Psoas muscle (tissue), 8 donors: ENCODE results near the gene CDKN1C. TPM values are rescaled to one million over a fixed set of nuclear protein-coding genes. Genes with fewer than 3 reads are reported as not detected.

Experiments used
- ATAC-seq, 4 donors: fragments of 200-7000 bp; cut with Tn5 transposase; one replicate each; pipeline ENCODE4 v1.9.1; 2020; ENCODE audit warnings: moderate library complexity in 3 of 4, mild to moderate bottlenecking in 2 of 4
- DNase-seq, 2 donors: peaks; one replicate each; pipeline ENCODE4 v3.0.0-alpha.2; 2020
- H3K27ac ChIP-seq: fragments of 200-600 bp; one replicate; pipeline ENCODE4 v1.8.0; 2022
- H3K27me3 ChIP-seq, 3 donors: fragments of 200-600 bp in 1 of 3; one replicate each; pipeline versions ENCODE4 v1.6.1 to v1.8.0; 2013 to 2022; ENCODE audit warnings: low read length in 2 of 3, mild to moderate bottlenecking in 2 of 3, moderate library complexity in 1 of 3; ENCODE audit not compliant: insufficient read depth in 3 of 3
- H3K36me3 ChIP-seq, 2 donors: fragments of 200-600 bp in 1 of 2; one replicate each; pipeline versions ENCODE4 v1.6.1 to v1.8.0; 2013 to 2022; ENCODE audit warnings: low read depth in 1 of 2, mild to moderate bottlenecking in 1 of 2, moderate library complexity in 1 of 2; ENCODE audit not compliant: insufficient read depth in 1 of 2
- H3K4me1 ChIP-seq: fragments of 200-600 bp; one replicate; pipeline ENCODE4 v1.8.0; 2022
- H3K4me3 ChIP-seq: fragments of 200-600 bp; one replicate; pipeline ENCODE4 v1.8.0; 2022; ENCODE audit warnings: mild to moderate bottlenecking
- H3K9me3 ChIP-seq: fragments of 200-600 bp; one replicate; pipeline ENCODE4 v1.8.0; 2022
- WGBS, 3 donors: extraction: QIAGEN DNeasy Blood & Tissue Kit; methylation state at CpG; one replicate each; pipeline versions ENCODE4 v1.1.6 to v1.1.7; 2013; 5-methylcytosine and 5-hydroxymethylcytosine counted together
- intact Hi-C, 2 donors: fragments of 100-400 bp; cut with DNase I; formaldehyde crosslinking; loops; one replicate each; pipeline versions ENCODE4 v1.11.0 to v1.14.2; 2022
- polyA plus RNA-seq, 3 donors: library from polyadenylated mRNA; stranded (reverse); fragments of 200-250 nt; gene quantifications; one replicate each; pipeline ENCODE4 v1.2.3, GENCODE V29; 2013
- total RNA-seq, 4 donors: library from RNA; stranded (reverse); fragmentation: NEBNext Ultra II Directional in 2 of 4; extraction: Animal tissue kit (Norgen Biotek cat#: 25700) in 2 of 4; gene quantifications; one replicate each; pipeline versions ENCODE4 v1.2.1 to v1.2.4, GENCODE V29; 2021 to 2023
- TF ChIP-seq, protein P1 (sequence below): fragments of 200-600 bp; IDR thresholded peaks from one replicate; pipeline ENCODE4 v1.8.0; 2022; ENCODE audit warnings: antibody characterized with exemption
- donor health status: healthy with polysubstance abuse.
- donor health status: DM: no; HTN: no; CAD: no; lungs with moderate emphysema.
- donor health status: Bipolar disorder and iron deficiency.
- donor health status: healthy.
- donor health status: DM: yes; HTN: yes; CAD: no.
- donor health status: DM: no; HTN: no; CAD: no.
- donor health status: DM: no; HTN: no; CAD: no.
- donor health status: DM: yes; HTN: yes; CAD: no.

CDKN1C gene
- total and polyA plus RNA-seq, 7 donors: 14.3 to 49.4 (median 29.9) TPM

DNA sequence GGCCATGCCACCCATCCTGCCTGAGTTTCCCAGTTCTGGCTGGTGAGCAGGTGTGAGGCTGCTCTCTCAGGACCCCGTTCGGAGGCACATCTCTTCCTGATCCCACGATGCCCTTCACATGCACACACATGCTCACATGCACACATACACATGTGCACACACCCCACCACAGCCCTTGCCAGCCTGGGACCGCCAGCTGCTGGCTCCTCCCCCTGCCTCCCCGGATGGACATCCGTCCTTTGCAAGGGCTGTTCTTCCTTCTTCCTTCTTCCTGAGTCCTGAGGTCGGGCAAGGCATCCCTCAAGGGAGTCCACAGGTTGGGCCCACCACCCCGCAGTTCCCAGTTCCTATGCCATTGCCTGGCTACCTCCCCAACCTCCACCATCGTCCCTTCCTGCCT, 10.5 kb upstream of the CDKN1C start:
- intact Hi-C loops: loop anchor here in 1 of 2 donors (10.0 kb wide), 2 partner anchors 471 to 591 kb away; partner anchors contain the start of genes C11orf21 and TSPAN32
- WGBS, 3 donors: 71 to 79% (median 74%) methylated on average over 9 of the region's 9 CpGs

DNA sequence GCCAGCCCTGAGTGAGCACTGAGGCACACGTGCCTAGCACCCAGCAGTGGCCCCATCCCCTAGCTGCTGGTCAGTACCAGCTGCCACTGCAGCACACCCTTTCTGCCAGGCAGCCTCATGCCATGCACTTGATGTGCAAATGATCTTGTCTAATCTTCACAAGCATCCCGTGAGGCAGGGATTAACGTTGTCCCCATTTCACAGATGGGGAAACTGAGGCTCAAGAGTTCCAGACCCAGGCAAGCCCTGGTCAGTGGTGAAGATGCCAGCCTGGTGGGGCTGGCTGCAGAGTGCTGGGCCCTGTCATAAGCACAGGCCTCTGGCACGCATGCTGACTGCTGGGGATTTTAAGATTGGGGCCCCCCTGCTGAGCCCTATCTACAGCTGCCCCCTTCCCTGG, 8.4 kb upstream of the CDKN1C start:
- no peak for DNase-seq
- intact Hi-C loops: loop anchor here in 1 of 2 donors (10.0 kb wide), 2 partner anchors 469 to 589 kb away; partner anchors contain the start of genes C11orf21 and TSPAN32

More for the DNA sequence above, 10.5 kb upstream of the CDKN1C start:
- Histone ChIP-seq H3K4me1 (no peaks in the 10 kb centered on the region), H3K36me3 (no peaks in the 10 kb centered on the region), H3K9me3 (no peaks in the 10 kb centered on the region), H3K27ac (no peak overlapping the region), H3K27me3 (peaks cover 0 to 7% (median 0%) of the 10 kb centered on the region in 3 donors), H3K4me3 (no peak overlapping the region)
- TF ChIP-seq, protein P1, sequence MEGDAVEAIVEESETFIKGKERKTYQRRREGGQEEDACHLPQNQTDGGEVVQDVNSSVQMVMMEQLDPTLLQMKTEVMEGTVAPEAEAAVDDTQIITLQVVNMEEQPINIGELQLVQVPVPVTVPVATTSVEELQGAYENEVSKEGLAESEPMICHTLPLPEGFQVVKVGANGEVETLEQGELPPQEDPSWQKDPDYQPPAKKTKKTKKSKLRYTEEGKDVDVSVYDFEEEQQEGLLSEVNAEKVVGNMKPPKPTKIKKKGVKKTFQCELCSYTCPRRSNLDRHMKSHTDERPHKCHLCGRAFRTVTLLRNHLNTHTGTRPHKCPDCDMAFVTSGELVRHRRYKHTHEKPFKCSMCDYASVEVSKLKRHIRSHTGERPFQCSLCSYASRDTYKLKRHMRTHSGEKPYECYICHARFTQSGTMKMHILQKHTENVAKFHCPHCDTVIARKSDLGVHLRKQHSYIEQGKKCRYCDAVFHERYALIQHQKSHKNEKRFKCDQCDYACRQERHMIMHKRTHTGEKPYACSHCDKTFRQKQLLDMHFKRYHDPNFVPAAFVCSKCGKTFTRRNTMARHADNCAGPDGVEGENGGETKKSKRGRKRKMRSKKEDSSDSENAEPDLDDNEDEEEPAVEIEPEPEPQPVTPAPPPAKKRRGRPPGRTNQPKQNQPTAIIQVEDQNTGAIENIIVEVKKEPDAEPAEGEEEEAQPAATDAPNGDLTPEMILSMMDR: no peak
- DNase-seq (no peak), ATAC-seq (no peak)

DNA sequence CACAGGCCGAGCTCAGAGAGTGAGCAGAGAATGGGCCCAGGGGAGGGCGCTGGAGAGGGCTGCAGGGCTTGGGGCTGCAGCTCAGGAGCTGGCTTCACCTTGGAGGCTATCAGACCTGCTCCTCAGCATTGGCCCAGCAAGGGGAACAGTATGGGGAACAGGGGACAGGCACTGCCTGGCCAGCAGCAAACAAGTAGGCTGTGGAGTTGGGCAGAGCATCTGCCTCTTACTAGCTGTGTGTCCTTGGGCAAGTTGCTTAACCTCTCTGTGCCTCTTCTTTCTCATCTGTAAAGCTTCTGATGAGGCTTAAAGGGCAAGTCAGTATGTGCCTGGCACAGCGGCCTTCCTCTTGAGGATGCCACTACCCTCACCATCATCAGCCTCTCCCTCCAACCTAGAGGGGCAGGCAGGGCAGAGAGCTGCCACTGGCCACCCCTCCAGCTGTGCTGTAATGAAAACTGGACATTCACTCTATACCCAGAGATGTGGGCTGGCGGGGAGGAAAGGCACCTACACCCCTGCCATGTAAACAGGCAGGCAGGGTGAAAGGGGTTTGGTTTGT, 7.5 kb upstream of the CDKN1C start:
- intact Hi-C loops: loop anchor here (1.0 to 10.0 kb wide), 3 partner anchors 361 to 588 kb away; partner anchors contain the start of genes C11orf21 (in 1 of the 2) and TSPAN32 (in 1 of the 2)
- H3K27ac ChIP-seq: no peak overlapping the region
- DNase-seq: no peak

More for the DNA sequence above, 8.4 kb upstream of the CDKN1C start:
- H3K4me1 ChIP-seq: no peaks in the 10 kb centered on the region
- H3K36me3 ChIP-seq: no peaks in the 10 kb centered on the region
- no peak for ATAC-seq
- TF ChIP-seq, protein P1: no peak
- no peaks in the 10 kb centered on the region for H3K9me3 ChIP-seq
- peaks cover 0 to 3% (median 0%) of the 10 kb centered on the region in 3 donors for H3K27me3 ChIP-seq
- H3K4me3 ChIP-seq: no peak overlapping the region
- no peak overlapping the region for H3K27ac ChIP-seq
- WGBS, 3 donors: 81 to 91% (median 84%) methylated on average over 4 of the region's 4 CpGs

GRCh38 chr11:2892215-2892966, 6.8 kb upstream of the CDKN1C start:
- H3K4me3 ChIP-seq: peak overlapping the region; percentile 52
- DNase-seq (no peak), ATAC-seq (peak; percentile 2 to 65 (median 46))
- WGBS, 3 donors: 7 to 10% (median 8%) methylated on average over 24 to 34 of the region's 34 CpGs
- no peaks in the 10 kb centered on the region for H3K27me3 ChIP-seq
- no peaks in the 10 kb centered on the region for H3K36me3 ChIP-seq
- H3K4me1 ChIP-seq: no peaks in the 10 kb centered on the region
- no peaks in the 10 kb centered on the region for H3K9me3 ChIP-seq
- no peak overlapping the region for H3K27ac ChIP-seq
- intact Hi-C loops: loop anchor here (1.0 to 10.0 kb wide), 3 partner anchors 360 to 588 kb away; partner anchors contain the start of genes C11orf21 (in 1 of the 2) and TSPAN32 (in 1 of the 2)
- TF ChIP-seq, protein P1: peak; percentile 80

More for the DNA sequence above, 7.5 kb upstream of the CDKN1C start:
- ATAC-seq: no peak
- H3K9me3 ChIP-seq: no peaks in the 10 kb centered on the region
- no peaks in the 10 kb centered on the region for H3K36me3 ChIP-seq
- H3K4me3 ChIP-seq: peak overlapping the region; percentile 52
- H3K4me1 ChIP-seq: no peaks in the 10 kb centered on the region
- 54 to 64% (median 60%) methylated on average over 4 of the region's 4 CpGs for WGBS, 3 donors
- TF ChIP-seq, protein P1: no peak
- H3K27me3 ChIP-seq: no peaks in the 10 kb centered on the region
